ENCODE results near the gene ATP6V1B1. TPM values are rescaled to one million over a fixed set of nuclear protein-coding genes. Genes with fewer than 3 reads are reported as not detected.

The ATP6V1B1 gene
- total and polyA plus RNA-seq, 4 donors, result not detected

DNA sequence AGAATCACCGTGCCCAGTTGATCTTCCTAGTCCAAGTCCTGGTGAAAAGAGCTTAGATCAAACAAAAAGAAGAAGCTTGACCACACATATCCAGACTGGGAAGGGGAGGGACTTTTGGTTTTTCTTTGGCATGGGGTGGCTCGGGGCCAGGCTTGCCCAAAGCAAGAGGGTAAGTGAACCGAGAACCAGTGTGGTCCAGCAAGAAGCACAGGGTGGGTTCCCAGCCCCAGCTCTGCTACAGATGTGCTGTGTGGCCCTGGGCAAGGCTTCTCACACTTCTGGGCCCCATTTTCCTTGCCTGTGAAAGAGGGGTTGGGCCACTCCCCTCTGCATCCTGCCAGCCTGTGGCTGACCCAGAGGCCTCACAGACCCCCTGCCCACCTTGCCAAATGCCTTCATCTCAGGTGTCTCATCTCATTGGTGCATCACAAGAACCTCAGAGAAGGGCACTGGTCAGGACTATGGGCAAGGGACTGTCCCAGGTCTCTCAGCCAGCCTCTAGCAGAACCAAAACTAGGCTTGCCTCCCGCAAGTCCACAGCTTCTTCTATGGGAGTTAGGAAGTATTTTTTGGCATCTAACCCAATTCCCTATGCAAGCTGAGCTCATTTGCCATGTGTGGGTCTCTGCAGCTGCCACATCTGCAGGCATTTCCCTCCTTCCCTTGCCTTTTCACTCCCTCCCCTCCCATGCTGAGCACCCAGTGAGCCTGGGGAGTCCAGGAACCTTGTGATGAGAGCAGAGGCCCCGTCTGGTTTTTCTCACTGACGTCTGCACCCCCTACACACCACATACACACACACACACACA, 6.9 kb downstream of the ATP6V1B1 start:
- no peak for DNase-seq (ENCODE audit: low spot score)
- Histone ChIP-seq H3K27me3 (ENCODE audit: control insufficient read depth in 4 of 4, insufficient read depth in 4 of 4, low read length in 3 of 4) (peaks cover 0 to 3% (median 0%) of the 10 kb centered on the region in 4 donors), H3K36me3 (ENCODE audit: control insufficient read depth in 4 of 4, insufficient read depth in 3 of 4, low read depth in 1 of 4, low read length in 3 of 4) (no peaks in the 10 kb centered on the region), H3K9ac (ENCODE audit: low read depth in 1 of 2, low read length in 2 of 2) (no peak overlapping the region), H3K4me1 (ENCODE audit: control insufficient read depth in 4 of 4, insufficient read depth in 4 of 4, low read length in 3 of 4) (no peaks in the 10 kb centered on the region), H3K9me3 (ENCODE audit: control insufficient read depth in 4 of 4, low read length in 3 of 4) (no peaks in the 10 kb centered on the region), H3K27ac (ENCODE audit: low read depth in 1 of 2, low read length in 2 of 2) (no peak overlapping the region), H3K4me3 (ENCODE audit: low read depth in 1 of 3, low read length in 3 of 3) (no peak overlapping the region)
- 70% methylated on average over 6 of the region's 6 CpGs for WGBS
- TF ChIP-seq GABPA (IDR thresholded peaks at IDR 0.05 in 1 of 2, conservative IDR thresholded peaks at IDR 0.05 in 1 of 2) (no peak), FOXA1 (IDR thresholded peaks at IDR 0.05) (no peak), RXRA (IDR thresholded peaks at IDR 0.05) (no peak), HNF4G (IDR thresholded peaks at IDR 0.05) (no peak), SP1 (IDR thresholded peaks at IDR 0.05) (no peak), FOXA2 (IDR thresholded peaks at IDR 0.05) (no peak), YY1 (IDR thresholded peaks at IDR 0.05) (no peak), HNF4A (conservative IDR thresholded peaks at IDR 0.05) (no peak), EGR1 (IDR thresholded peaks at IDR 0.05; ENCODE audit: low read depth in 2 of 2) (no peak), JUND (IDR thresholded peaks at IDR 0.05) (no peak), RAD21 (IDR thresholded peaks at IDR 0.05) (no peak), NR2F2 (IDR thresholded peaks at IDR 0.05) (no peak), TAF1 (conservative IDR thresholded peaks at IDR 0.05) (no peak)
- TF ChIP-seq, protein P1, sequence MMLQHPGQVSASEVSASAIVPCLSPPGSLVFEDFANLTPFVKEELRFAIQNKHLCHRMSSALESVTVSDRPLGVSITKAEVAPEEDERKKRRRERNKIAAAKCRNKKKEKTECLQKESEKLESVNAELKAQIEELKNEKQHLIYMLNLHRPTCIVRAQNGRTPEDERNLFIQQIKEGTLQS (IDR thresholded peaks at IDR 0.05), result no peak
- TF ChIP-seq, protein P2, sequence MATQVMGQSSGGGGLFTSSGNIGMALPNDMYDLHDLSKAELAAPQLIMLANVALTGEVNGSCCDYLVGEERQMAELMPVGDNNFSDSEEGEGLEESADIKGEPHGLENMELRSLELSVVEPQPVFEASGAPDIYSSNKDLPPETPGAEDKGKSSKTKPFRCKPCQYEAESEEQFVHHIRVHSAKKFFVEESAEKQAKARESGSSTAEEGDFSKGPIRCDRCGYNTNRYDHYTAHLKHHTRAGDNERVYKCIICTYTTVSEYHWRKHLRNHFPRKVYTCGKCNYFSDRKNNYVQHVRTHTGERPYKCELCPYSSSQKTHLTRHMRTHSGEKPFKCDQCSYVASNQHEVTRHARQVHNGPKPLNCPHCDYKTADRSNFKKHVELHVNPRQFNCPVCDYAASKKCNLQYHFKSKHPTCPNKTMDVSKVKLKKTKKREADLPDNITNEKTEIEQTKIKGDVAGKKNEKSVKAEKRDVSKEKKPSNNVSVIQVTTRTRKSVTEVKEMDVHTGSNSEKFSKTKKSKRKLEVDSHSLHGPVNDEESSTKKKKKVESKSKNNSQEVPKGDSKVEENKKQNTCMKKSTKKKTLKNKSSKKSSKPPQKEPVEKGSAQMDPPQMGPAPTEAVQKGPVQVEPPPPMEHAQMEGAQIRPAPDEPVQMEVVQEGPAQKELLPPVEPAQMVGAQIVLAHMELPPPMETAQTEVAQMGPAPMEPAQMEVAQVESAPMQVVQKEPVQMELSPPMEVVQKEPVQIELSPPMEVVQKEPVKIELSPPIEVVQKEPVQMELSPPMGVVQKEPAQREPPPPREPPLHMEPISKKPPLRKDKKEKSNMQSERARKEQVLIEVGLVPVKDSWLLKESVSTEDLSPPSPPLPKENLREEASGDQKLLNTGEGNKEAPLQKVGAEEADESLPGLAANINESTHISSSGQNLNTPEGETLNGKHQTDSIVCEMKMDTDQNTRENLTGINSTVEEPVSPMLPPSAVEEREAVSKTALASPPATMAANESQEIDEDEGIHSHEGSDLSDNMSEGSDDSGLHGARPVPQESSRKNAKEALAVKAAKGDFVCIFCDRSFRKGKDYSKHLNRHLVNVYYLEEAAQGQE (IDR thresholded peaks at IDR 0.05), result no peak
- TF ChIP-seq, protein P3, sequence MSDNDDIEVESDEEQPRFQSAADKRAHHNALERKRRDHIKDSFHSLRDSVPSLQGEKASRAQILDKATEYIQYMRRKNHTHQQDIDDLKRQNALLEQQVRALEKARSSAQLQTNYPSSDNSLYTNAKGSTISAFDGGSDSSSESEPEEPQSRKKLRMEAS (IDR thresholded peaks at IDR 0.05), result no peak
- TF ChIP-seq, protein P4, sequence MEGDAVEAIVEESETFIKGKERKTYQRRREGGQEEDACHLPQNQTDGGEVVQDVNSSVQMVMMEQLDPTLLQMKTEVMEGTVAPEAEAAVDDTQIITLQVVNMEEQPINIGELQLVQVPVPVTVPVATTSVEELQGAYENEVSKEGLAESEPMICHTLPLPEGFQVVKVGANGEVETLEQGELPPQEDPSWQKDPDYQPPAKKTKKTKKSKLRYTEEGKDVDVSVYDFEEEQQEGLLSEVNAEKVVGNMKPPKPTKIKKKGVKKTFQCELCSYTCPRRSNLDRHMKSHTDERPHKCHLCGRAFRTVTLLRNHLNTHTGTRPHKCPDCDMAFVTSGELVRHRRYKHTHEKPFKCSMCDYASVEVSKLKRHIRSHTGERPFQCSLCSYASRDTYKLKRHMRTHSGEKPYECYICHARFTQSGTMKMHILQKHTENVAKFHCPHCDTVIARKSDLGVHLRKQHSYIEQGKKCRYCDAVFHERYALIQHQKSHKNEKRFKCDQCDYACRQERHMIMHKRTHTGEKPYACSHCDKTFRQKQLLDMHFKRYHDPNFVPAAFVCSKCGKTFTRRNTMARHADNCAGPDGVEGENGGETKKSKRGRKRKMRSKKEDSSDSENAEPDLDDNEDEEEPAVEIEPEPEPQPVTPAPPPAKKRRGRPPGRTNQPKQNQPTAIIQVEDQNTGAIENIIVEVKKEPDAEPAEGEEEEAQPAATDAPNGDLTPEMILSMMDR (IDR thresholded peaks at IDR 0.05; ENCODE audit: low read depth, low read length, missing input control), result no peak
- TF ChIP-seq, protein P5, sequence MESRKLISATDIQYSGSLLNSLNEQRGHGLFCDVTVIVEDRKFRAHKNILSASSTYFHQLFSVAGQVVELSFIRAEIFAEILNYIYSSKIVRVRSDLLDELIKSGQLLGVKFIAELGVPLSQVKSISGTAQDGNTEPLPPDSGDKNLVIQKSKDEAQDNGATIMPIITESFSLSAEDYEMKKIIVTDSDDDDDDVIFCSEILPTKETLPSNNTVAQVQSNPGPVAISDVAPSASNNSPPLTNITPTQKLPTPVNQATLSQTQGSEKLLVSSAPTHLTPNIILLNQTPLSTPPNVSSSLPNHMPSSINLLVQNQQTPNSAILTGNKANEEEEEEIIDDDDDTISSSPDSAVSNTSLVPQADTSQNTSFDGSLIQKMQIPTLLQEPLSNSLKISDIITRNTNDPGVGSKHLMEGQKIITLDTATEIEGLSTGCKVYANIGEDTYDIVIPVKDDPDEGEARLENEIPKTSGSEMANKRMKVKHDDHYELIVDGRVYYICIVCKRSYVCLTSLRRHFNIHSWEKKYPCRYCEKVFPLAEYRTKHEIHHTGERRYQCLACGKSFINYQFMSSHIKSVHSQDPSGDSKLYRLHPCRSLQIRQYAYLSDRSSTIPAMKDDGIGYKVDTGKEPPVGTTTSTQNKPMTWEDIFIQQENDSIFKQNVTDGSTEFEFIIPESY (IDR thresholded peaks at IDR 0.05), result no peak

Data from liver (tissue), 9 donors.